Uterus (tissue), 4 donors: ENCODE measurements around the gene TARDBP. TPM values are rescaled to one million over a fixed set of nuclear protein-coding genes. Genes with fewer than 3 reads are reported as not detected.
"Not testable (repeated sequence)": the region's sequence is repeated elsewhere in the genome, so short reads cannot be mapped to it uniquely, and the experiment has no call there.

Experiments
- DNase-seq, 2 donors: peaks; one replicate each; pipeline ENCODE4 v3.0.0-alpha.2; 2019 to 2020
- H3K27ac ChIP-seq, 2 donors: fragments of 200-600 bp; sonication (generic); 1 replicate in 1 of 2; 2 replicates in 1 of 2; pipeline ENCODE4 v1.5.1; 2016 to 2018
- H3K27me3 ChIP-seq, 2 donors: fragments of 200-600 bp; sonication (generic); one replicate each; pipeline ENCODE4 v1.5.1; 2018 to 2019; ENCODE audit warnings: control low read depth in 1 of 2
- H3K36me3 ChIP-seq, 2 donors: fragments of 200-600 bp; sonication (generic); one replicate each; pipeline ENCODE4 v1.5.1; 2019; ENCODE audit warnings: control low read depth in 1 of 2
- H3K4me1 ChIP-seq, 2 donors: fragments of 200-600 bp; sonication (generic); one replicate each; pipeline ENCODE4 v1.5.1; 2018 to 2019; ENCODE audit warnings: control low read depth in 1 of 2
- H3K4me3 ChIP-seq, 2 donors: fragments of 200-600 bp; sonication (generic); 1 replicate in 1 of 2; 2 replicates in 1 of 2; pipeline ENCODE4 v1.5.1; 2018 to 2019; ENCODE audit warnings: mild to moderate bottlenecking in 1 of 2
- H3K9me3 ChIP-seq, 2 donors: fragments of 200-600 bp; sonication (generic); one replicate each; pipeline ENCODE4 v1.5.1; 2019; ENCODE audit warnings: control low read depth in 1 of 2
- CTCF ChIP-seq, 4 experiments: fragments of 200-600 bp in 2 of 4; fragments of 450-650 bp in 2 of 4; sonication (generic) in 2 of 4; IDR thresholded peaks; one replicate each; pipeline ENCODE4 v1.5.1; 2016 to 2019; ENCODE audit warnings: antibody characterized with exemption in 4 of 4, mild to moderate bottlenecking in 2 of 4, moderate library complexity in 1 of 4
- POLR2A ChIP-seq, 2 donors: fragments of 450-650 bp; IDR thresholded peaks; one replicate each; pipeline ENCODE4 v1.6.1; 2016; ENCODE audit warnings: antibody characterized with exemption in 2 of 2, mild to moderate bottlenecking in 1 of 2, moderate library complexity in 1 of 2
- intact Hi-C: fragments of 100-400 bp; cut with DNase I; formaldehyde crosslinking; loops from one replicate; pipeline ENCODE4 v1.15.1; 2023; ENCODE audit warnings: low total_unique reads
- total RNA-seq, 4 donors: library from RNA; depleted of rRNA in 3 of 4; stranded (reverse); fragments of >200 nt in 3 of 4; gene quantifications; one replicate each; pipeline versions ENCODE4 v1.1.0 to v1.2.4, GENCODE V29; 2014 to 2023
- donor health status: DM: yes; HTN: yes; CAD: no.

Gene TARDBP
- total RNA-seq, 4 donors from 2014 or later: 176 to 617 (median 207) TPM

DNA sequence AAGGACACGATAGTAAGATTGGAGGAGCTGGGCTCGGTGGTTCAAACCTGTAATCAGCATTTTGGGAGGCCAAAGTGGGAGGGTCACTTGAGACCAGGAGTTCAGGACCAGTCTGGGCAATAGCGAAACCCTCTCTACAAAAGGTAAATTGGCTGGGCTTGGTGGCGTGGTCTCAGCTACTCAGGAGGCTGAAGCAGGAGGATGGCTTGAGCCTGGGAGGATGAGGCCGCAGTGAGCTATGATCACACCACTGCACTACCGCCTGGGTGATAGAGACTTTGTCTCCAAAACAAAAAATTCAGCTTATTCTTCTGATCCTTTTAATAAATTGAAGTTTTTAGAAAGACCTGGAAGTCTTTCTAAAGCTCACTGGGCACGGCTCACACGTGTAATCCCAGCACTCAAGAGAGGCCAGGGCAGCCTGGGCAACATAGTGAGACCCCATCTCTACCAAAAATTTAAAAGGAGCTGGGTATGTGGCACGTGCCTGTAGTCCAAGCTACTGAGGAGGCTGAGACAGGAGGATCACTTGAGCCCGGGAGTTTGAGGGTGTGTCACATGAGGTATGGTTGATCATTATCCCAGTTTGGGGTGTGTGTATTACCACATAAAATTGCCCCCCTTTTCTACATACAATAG lies 19.3 kb downstream of the TARDBP start:
- H3K9me3 ChIP-seq: no peaks in the 10 kb centered on the region
- no peaks in the 10 kb centered on the region for H3K27me3 ChIP-seq
- H3K4me1 ChIP-seq: no peaks in the 10 kb centered on the region
- no peaks in the 10 kb centered on the region for H3K36me3 ChIP-seq
- no peak for TF ChIP-seq POLR2A (IDR thresholded peaks at IDR 0.05)
- TF ChIP-seq CTCF (IDR thresholded peaks at IDR 0.05): no peak
- H3K27ac ChIP-seq: no peak overlapping the region
- intact Hi-C loops: no loop called here
- DNase-seq: no peak
- no peak overlapping the region for H3K4me3 ChIP-seq

DNA sequence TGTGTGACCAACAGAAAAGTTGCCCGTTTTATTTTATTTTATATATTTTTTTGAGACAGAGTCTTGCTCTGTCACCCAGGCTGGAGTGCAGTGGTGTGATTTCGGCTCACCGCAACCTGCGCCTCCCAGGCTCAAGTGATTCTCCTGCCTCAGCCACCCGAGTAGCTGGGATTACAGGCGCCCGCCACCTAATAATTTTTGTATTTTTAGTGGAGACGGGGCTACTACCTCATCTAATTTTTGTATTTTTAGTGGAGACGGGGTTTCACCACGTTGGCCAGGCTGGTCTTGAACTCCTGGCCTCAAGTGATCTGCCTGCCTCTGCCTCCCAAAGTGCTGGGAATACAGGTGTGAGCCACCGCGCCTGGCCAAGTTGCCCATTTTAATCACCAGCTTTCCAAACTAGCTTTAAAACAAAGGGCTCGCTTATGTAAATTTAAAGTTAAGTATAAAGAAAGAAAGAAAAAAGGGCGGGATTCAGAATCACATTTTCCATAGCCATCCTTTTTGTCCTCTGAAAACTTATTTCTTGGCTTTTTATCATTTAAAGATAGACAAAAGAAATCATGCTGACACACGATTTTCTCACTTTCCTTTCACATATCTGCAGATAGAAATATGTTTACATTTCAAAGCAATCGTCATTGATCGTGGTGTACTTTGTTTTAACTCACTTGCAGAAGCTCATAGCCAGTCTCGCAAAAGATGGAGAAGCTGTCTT lies 24.7 kb downstream of the TARDBP start:
- not testable (repeated sequence) for H3K4me3 ChIP-seq, DNase-seq, H3K9me3 ChIP-seq

DNA sequence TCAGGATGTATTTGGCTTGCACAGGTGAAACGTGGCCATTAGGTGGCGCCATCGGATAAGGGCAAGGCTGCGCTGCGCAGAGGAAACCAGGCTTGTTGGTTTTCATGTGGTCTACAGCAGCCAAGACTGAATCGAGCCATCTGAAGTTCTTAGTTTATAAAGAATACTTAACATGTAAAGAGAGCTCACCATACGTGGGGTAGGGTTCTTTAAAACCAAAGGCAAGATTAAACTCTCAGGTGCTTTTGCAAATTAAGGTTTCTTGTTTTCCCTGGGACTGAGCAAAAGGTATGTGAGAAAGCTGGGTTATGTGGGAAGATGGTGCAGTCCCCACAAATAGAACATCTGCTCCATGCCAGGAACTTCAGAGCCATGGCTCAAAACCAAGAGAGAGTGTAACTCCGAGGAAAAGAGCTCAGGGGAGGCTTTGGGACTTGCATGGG lies 25.3 kb downstream of the TARDBP start:
- H3K27ac ChIP-seq: no peak overlapping the region
- no peaks in the 10 kb centered on the region for H3K36me3 ChIP-seq
- H3K4me1 ChIP-seq: peaks cover 0 to 3% of the 10 kb centered on the region in 2 donors
- intact Hi-C loops: no loop called here
- DNase-seq: peak; percentile 85
- no peak for TF ChIP-seq POLR2A (IDR thresholded peaks at IDR 0.05)
- TF ChIP-seq CTCF (IDR thresholded peaks at IDR 0.05): peak; percentile 95 to 98 (median 96)
- H3K27me3 ChIP-seq: no peaks in the 10 kb centered on the region
- no peak overlapping the region for H3K4me3 ChIP-seq
- no peaks in the 10 kb centered on the region for H3K9me3 ChIP-seq

More for the DNA sequence above, 24.7 kb downstream of the TARDBP start:
- intact Hi-C loops, H3K36me3 ChIP-seq, H3K27ac ChIP-seq, H3K27me3 ChIP-seq, H3K4me1 ChIP-seq: not testable (repeated sequence)

DNA sequence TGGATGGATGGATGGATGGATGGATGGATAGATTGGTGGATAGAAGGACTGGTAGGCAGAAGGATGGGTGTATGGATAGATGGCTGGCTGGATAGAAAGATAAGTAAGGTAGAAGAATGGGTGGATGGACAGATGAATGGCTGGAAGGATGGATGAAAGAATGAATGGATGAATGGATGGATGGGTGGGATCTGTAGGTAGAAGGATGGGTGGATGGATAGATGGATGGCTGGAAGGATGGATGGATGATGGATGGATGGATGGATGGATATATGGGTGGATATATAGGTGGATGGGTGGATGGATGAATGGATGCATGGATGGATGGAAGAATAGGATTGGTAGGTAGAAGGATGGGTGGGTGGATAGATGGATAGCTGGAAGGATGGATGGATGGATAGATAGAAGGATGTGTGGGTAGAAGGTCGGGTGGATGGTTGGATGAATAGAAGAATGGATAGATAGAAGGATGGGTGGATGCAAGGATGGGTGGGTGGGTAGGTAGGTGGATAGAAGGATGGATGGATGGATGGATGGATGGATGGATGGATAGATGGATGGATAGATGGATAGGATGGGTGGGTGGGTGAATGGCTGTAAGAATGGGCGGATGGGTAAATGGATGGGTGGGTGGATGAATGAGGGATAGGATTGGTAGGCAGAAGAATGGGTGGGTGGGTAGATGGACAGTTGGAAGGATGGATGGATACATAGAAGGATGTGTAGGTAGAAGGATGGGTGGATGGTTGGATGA lies 27.1 kb downstream of the TARDBP start:
- DNase-seq: no peak
- Histone ChIP-seq H3K27ac (no peak overlapping the region), H3K9me3 (no peaks in the 10 kb centered on the region), H3K4me3 (no peak overlapping the region), H3K4me1 (peaks cover 0 to 3% of the 10 kb centered on the region in 2 donors), H3K27me3 (no peaks in the 10 kb centered on the region), H3K36me3 (no peaks in the 10 kb centered on the region)
- intact Hi-C loops: loop anchor here (5.0 kb wide), 1 partner anchor 608 kb away; no protein-coding TSS in a partner anchor
- TF ChIP-seq CTCF (IDR thresholded peaks at IDR 0.05) (no peak), POLR2A (IDR thresholded peaks at IDR 0.05) (no peak)

GRCh38 chr1:11040105-11040429 lies 27.6 kb downstream of the TARDBP start:
- not testable (repeated sequence) for H3K4me3 ChIP-seq, DNase-seq, H3K9me3 ChIP-seq, H3K27me3 ChIP-seq, H3K36me3 ChIP-seq, H3K27ac ChIP-seq, H3K4me1 ChIP-seq
- intact Hi-C loops: loop anchor here (5.0 kb wide), 1 partner anchor 607 kb away; no protein-coding TSS in a partner anchor

- intact Hi-C loops: loop anchor here (5.0 kb wide), 1 partner anchor 606 kb away; no protein-coding TSS in a partner anchor
- no peaks in the 10 kb centered on the region for H3K9me3 ChIP-seq
- H3K27me3 ChIP-seq: no peaks in the 10 kb centered on the region
- no peak for DNase-seq
- TF ChIP-seq POLR2A (IDR thresholded peaks at IDR 0.05): no peak
- no peak overlapping the region for H3K4me3 ChIP-seq
- no peaks in the 10 kb centered on the region for H3K36me3 ChIP-seq
- H3K4me1 ChIP-seq: peaks cover 0 to 3% of the 10 kb centered on the region in 2 donors
- H3K27ac ChIP-seq: no peak overlapping the region
These were observed 28.6 kb downstream of the TARDBP start for GRCh38 chr1:11041048-11041447.
